H1 (cell line): ENCODE measurements around the gene PTPRG. TPM values are rescaled to one million over a fixed set of nuclear protein-coding genes. Genes with fewer than 3 reads are reported as not detected.
A peak's percentile ranks its signal among the peaks of the same experiment; 100 is the strongest.

ENCODE experiments used
- CTCF ChIA-PET: fragments of 300-600 bp; sonication (Branson Sonifier 250); formaldehyde crosslinking; loops from one replicate; lab custom pipeline; 2021; ENCODE audit not compliant: partially characterized antibody; lab: Charles Lee
- POLR2A ChIA-PET: fragments of 300-600 bp; sonication (Branson Sonifier 250); formaldehyde crosslinking; loops from one replicate; lab custom pipeline; 2021; ENCODE audit warnings: inconsistent platforms; ENCODE audit not compliant: partially characterized antibody; lab: Charles Lee
- DNase-seq, 2 experiments: peaks; one replicate each; pipeline versions ENCODE4 v3.0.0 to v3.0.0-alpha.2; 2010 to 2022; ENCODE audit warnings: low spot score in 2 of 2, low read depth in 1 of 2, mixed read lengths in 1 of 2
- FAIRE-seq: peaks from 2 replicates; lab custom pipeline; 2011; peaks lifted over from hg19 to GRCh38; lab: Jason Lieb, UNC
- H2AFZ ChIP-seq: 2 replicates; pipeline ENCODE4 v1.8.1; 2012; ENCODE audit warnings: low read length, inconsistent platforms
- H2AK5ac ChIP-seq: 2 replicates; pipeline ENCODE4 v1.6.1; 2013; ENCODE audit warnings: low read depth, low read length
- H2BK120ac ChIP-seq: replicated peaks from 2 replicates; pipeline ENCODE3; 2013; ENCODE audit warnings: low read depth, low read length, inconsistent platforms
- H2BK12ac ChIP-seq: 2 replicates; pipeline ENCODE4 v1.6.1; 2013; ENCODE audit warnings: low read depth, low read length
- H2BK15ac ChIP-seq: 2 replicates; pipeline ENCODE4 v1.6.1; 2013; ENCODE audit warnings: low read length
- H2BK20ac ChIP-seq: 2 replicates; pipeline ENCODE4 v1.6.1; 2013; ENCODE audit warnings: low read length
- H2BK5ac ChIP-seq: 2 replicates; pipeline ENCODE4 v1.6.1; 2013; ENCODE audit warnings: low read depth, low read length
- H3K14ac ChIP-seq: 2 replicates; pipeline ENCODE4 v1.6.1; 2013; ENCODE audit warnings: inconsistent platforms; ENCODE audit not compliant: insufficient read length
- H3K18ac ChIP-seq: 2 replicates; pipeline ENCODE4 v1.6.1; 2013; ENCODE audit warnings: low read length; ENCODE audit errors: extremely low read depth
- H3K23ac ChIP-seq: 2 replicates; pipeline ENCODE4 v1.6.1; 2013; ENCODE audit warnings: inconsistent platforms; ENCODE audit not compliant: insufficient read length
- H3K23me2 ChIP-seq: 2 replicates; pipeline ENCODE4 v1.6.1; 2013; ENCODE audit warnings: low read depth, low read length
- H3K27ac ChIP-seq: 2 replicates; pipeline ENCODE4 v1.6.1; 2011; ENCODE audit warnings: low read depth, low read length, inconsistent platforms
- H3K27me3 ChIP-seq, 4 experiments: replicated peaks in 1 of 4; 1 replicate in 1 of 4; 2 replicates in 3 of 4; pipeline versions ENCODE4 v1.6.1 to v1.8.1; 2011 to 2013; ENCODE audit warnings: low read length in 3 of 4, mild to moderate bottlenecking in 3 of 4, inconsistent platforms in 2 of 4, mixed read lengths in 2 of 4, moderate library complexity in 1 of 4; ENCODE audit not compliant: control insufficient read depth in 3 of 4, insufficient read depth in 3 of 4; ENCODE audit errors: extremely low read depth in 1 of 4
- H3K36me3 ChIP-seq, 4 experiments: 2 replicates each; pipeline versions ENCODE4 v1.6.1 to v1.8.1; 2011 to 2013; ENCODE audit warnings: mild to moderate bottlenecking in 4 of 4, low read length in 3 of 4, moderate library complexity in 2 of 4, control low read depth in 1 of 4, inconsistent platforms in 1 of 4; ENCODE audit not compliant: insufficient read depth in 4 of 4, control insufficient read depth in 2 of 4
- H3K4ac ChIP-seq: replicated peaks from 2 replicates; pipeline ENCODE3; 2013; ENCODE audit warnings: low read length, low read depth, mixed read lengths, inconsistent platforms; ENCODE audit not compliant: insufficient read length
- H3K4me1 ChIP-seq, 4 experiments: replicated peaks in 1 of 4; 1 replicate in 1 of 4; 2 replicates in 3 of 4; pipeline versions ENCODE4 v1.6.1 to v1.8.1; 2011 to 2013; ENCODE audit warnings: low read length in 3 of 4, inconsistent platforms in 2 of 4, mixed read lengths in 1 of 4; ENCODE audit not compliant: insufficient read depth in 4 of 4, control insufficient read depth in 3 of 4
- H3K4me2 ChIP-seq, 2 experiments: 2 replicates each; pipeline versions ENCODE4 v1.6.1 to v1.8.1; 2011 to 2013; ENCODE audit warnings: low read depth in 2 of 2, low read length in 2 of 2, control low read depth in 1 of 2, inconsistent platforms in 1 of 2, mild to moderate bottlenecking in 1 of 2; ENCODE audit not compliant: insufficient read depth in 1 of 2
- H3K4me3 ChIP-seq, 4 experiments: fragments of 200-600, 300-600 bp in 1 of 4; sonication (generic), shearing (Covaris generic), sonication (Bioruptor Twin) in 1 of 4; 2 replicates each; pipeline versions ENCODE4 v1.5.1 to v1.8.1; 2011 to 2016; ENCODE audit warnings: low read length in 4 of 4, low read depth in 3 of 4, control low read depth in 2 of 4, inconsistent platforms in 2 of 4, mild to moderate bottlenecking in 2 of 4, mixed read lengths in 1 of 4, moderate library complexity in 1 of 4; ENCODE audit not compliant: insufficient read depth in 2 of 4; ENCODE audit errors: extremely low read depth in 1 of 4
- H3K56ac ChIP-seq: replicated peaks from 2 replicates; pipeline ENCODE3; 2013; ENCODE audit warnings: low read depth, mild to moderate bottlenecking, mixed read lengths, low read length, inconsistent platforms; ENCODE audit not compliant: insufficient read length
- H3K79me1 ChIP-seq: 2 replicates; pipeline ENCODE4 v1.6.1; 2013; ENCODE audit warnings: low read depth, low read length, control low read depth
- H3K79me2 ChIP-seq, 2 experiments: 2 replicates each; pipeline versions ENCODE4 v1.6.1 to v1.8.1; 2012 to 2013; ENCODE audit warnings: low read length in 2 of 2, mild to moderate bottlenecking in 2 of 2, inconsistent platforms in 1 of 2; ENCODE audit not compliant: insufficient read depth in 2 of 2, control insufficient read depth in 1 of 2
- H3K9ac ChIP-seq, 4 experiments: replicated peaks in 1 of 4; 1 replicate in 1 of 4; 2 replicates in 3 of 4; pipeline versions ENCODE4 v1.6.1 to v1.8.1; 2011 to 2013; ENCODE audit warnings: low read depth in 3 of 4, low read length in 3 of 4, control low read depth in 2 of 4, mild to moderate bottlenecking in 2 of 4, moderate library complexity in 2 of 4, inconsistent platforms in 1 of 4; ENCODE audit errors: extremely low read depth in 1 of 4
- H3K9me3 ChIP-seq, 2 experiments: 2 replicates each; pipeline versions ENCODE4 v1.6.1 to v1.8.1; 2012 to 2013; ENCODE audit warnings: mild to moderate bottlenecking in 2 of 2, moderate library complexity in 2 of 2, control low read depth in 1 of 2, inconsistent platforms in 1 of 2, low read depth in 1 of 2, low read length in 1 of 2, mixed read lengths in 1 of 2; ENCODE audit not compliant: insufficient read depth in 2 of 2
- H4K20me1 ChIP-seq, 2 experiments: replicated peaks in 1 of 2; 2 replicates each; pipeline versions ENCODE3 to v1.8.1; 2011 to 2013; ENCODE audit warnings: inconsistent platforms in 2 of 2, low read length in 2 of 2, mild to moderate bottlenecking in 1 of 2; ENCODE audit not compliant: insufficient read depth in 2 of 2, control insufficient read depth in 1 of 2
- H4K5ac ChIP-seq: 2 replicates; pipeline ENCODE4 v1.6.1; 2013; ENCODE audit warnings: low read length, low read depth, mixed read lengths, inconsistent platforms; ENCODE audit not compliant: insufficient read length
- H4K8ac ChIP-seq: 2 replicates; pipeline ENCODE4 v1.8.0; 2013; ENCODE audit warnings: mild to moderate bottlenecking, moderate library complexity, low read length, inconsistent platforms; ENCODE audit not compliant: insufficient read depth; ENCODE audit errors: extremely low read depth
- H4K91ac ChIP-seq: replicated peaks from 2 replicates; pipeline ENCODE3; 2013; ENCODE audit warnings: low read length, mixed read lengths, inconsistent platforms; ENCODE audit not compliant: insufficient read length
- BACH1 ChIP-seq: IDR thresholded peaks from 2 replicates; pipeline ENCODE4 v1.6.1; 2012; ENCODE audit warnings: low read length, improper control_type of control experiment
- BCL11A ChIP-seq, 2 experiments: IDR thresholded peaks; one replicate each; pipeline ENCODE4 v1.6.1; 2011; ENCODE audit warnings: low read depth in 2 of 2, low read length in 2 of 2, mild to moderate bottlenecking in 2 of 2
- CBX8 ChIP-seq: fragments of 300-800, 300-1000 bp; sonication (generic); IDR thresholded peaks from 2 replicates; pipeline ENCODE4 v1.7.1; 2016; ENCODE audit warnings: low read depth, low read length, borderline replicate concordance
- CHD1 ChIP-seq: IDR thresholded peaks from 2 replicates; pipeline ENCODE4 v1.6.1; 2012; ENCODE audit warnings: low read depth, low read length, improper control_type of control experiment
- CREB1 ChIP-seq: IDR thresholded peaks from 2 replicates; pipeline ENCODE4 v1.6.1; 2012; ENCODE audit warnings: inconsistent platforms
- EP300 ChIP-seq, 2 experiments: IDR thresholded peaks; 1 replicate in 1 of 2; 2 replicates in 1 of 2; pipeline ENCODE4 v1.6.1; 2011 to 2012; ENCODE audit warnings: low read depth in 2 of 2, low read length in 2 of 2, mild to moderate bottlenecking in 2 of 2, borderline replicate concordance in 1 of 2, inconsistent platforms in 1 of 2, moderate library complexity in 1 of 2
- JUN ChIP-seq: IDR thresholded peaks from 2 replicates; pipeline ENCODE4 v1.6.1; 2011; ENCODE audit warnings: low read depth, mild to moderate bottlenecking, improper control_type of control experiment, low read length
- JUND ChIP-seq: IDR thresholded peaks from 2 replicates; pipeline ENCODE4 v1.6.1; 2011; ENCODE audit warnings: mild to moderate bottlenecking, improper control_type of control experiment, low read length
- KDM1A ChIP-seq: fragments of 200-600, 300-600 bp; sonication (generic); IDR thresholded peaks from 2 replicates; pipeline ENCODE4 v1.7.1; 2016; ENCODE audit warnings: mild to moderate bottlenecking, low read length, borderline replicate concordance
- RFX5 ChIP-seq: IDR thresholded peaks from 2 replicates; pipeline ENCODE4 v1.6.1; 2011; ENCODE audit warnings: low read depth, low read length, improper control_type of control experiment, borderline replicate concordance
- SIN3A ChIP-seq, 2 experiments: IDR thresholded peaks in 1 of 2; conservative IDR thresholded peaks in 1 of 2; 2 replicates each; pipeline ENCODE4 v1.6.1; 2011 to 2012; ENCODE audit warnings: low read length in 2 of 2, improper control_type of control experiment in 1 of 2, low read depth in 1 of 2, mild to moderate bottlenecking in 1 of 2
- SIRT6 ChIP-seq: IDR thresholded peaks from one replicate; pipeline ENCODE4 v1.7.1; 2012; ENCODE audit warnings: low read length, inconsistent platforms
- SP1 ChIP-seq: IDR thresholded peaks from 2 replicates; pipeline ENCODE4 v1.6.1; 2011; ENCODE audit warnings: low read depth, low read length
- SP2 ChIP-seq: IDR thresholded peaks from 2 replicates; pipeline ENCODE4 v1.6.1; 2012; ENCODE audit warnings: mild to moderate bottlenecking, low read length, inconsistent platforms
- WGBS, 2 experiments: shearing (Covaris generic) in 1 of 2; methylation state at CpG; one replicate each; pipeline versions ENCODE4 v1.1.6 to v1.1.7; 2013 to 2015; ENCODE audit warnings: low lambda C conversion rate in 2 of 2, mixed read lengths in 2 of 2, inconsistent platforms in 1 of 2, low coverage in 1 of 2, missing lambda C conversion rate in 1 of 2; ENCODE audit not compliant: insufficient replicate concordance in 2 of 2, insufficient coverage in 1 of 2, insufficient read length in 1 of 2; ENCODE audit errors: extremely low coverage in 1 of 2, missing lambda C conversion rate in 1 of 2; 5-methylcytosine and 5-hydroxymethylcytosine counted together
- polyA plus RNA-seq, 7 experiments: library from polyadenylated mRNA; depleted of rRNA in 3 of 7; stranded (reverse) in 5 of 7; unstranded in 2 of 7; fragments of >200 nt in 5 of 7; fragments of 200-250 nt in 2 of 7; gene quantifications; 1 replicate in 5 of 7; 2 replicates in 1 of 7; 4 replicates in 1 of 7; pipeline versions ENCODE4 v1.2.1 to v1.2.3, GENCODE V29; 2011 to 2013; ENCODE audit warnings: missing spikeins in 2 of 7, mixed read lengths in 2 of 7
- total RNA-seq: library from RNA; stranded (reverse); fragmentation: NEBNext Ultra II Directional; extraction: Animal tissue kit (Norgen Biotek cat#: 25700); gene quantifications from 2 replicates; pipeline ENCODE4 v1.2.1, GENCODE V29; 2021

PTPRG gene
- total and polyA plus RNA-seq, 2 of the 8 experiments (the other 6 are each of a cell fraction or from before 2014, with no cell fraction given), result 23.3 to 96.2 TPM

GRCh38 chr3:61866153-61866542, 304.8 kb downstream of the PTPRG start:
- Histone ChIP-seq H3K4me1 (peaks cover 0 to 27% (median 16%) of the 10 kb centered on the region in 4 experiments; a peak in 6 of 7 replicates), H3K56ac (no peak overlapping the region), H3K9ac (no peak overlapping the region), H3K23me2 (no peaks in the 10 kb centered on the region), H3K9me3 (no peaks in the 10 kb centered on the region), H3K27me3 (no peaks in the 10 kb centered on the region), H4K5ac (no peak overlapping the region), H2AK5ac (no peak overlapping the region), H3K18ac (no peak overlapping the region), H3K4me2 (no peak overlapping the region), H3K36me3 (no peaks in the 10 kb centered on the region), H2BK15ac (no peak overlapping the region), H2BK120ac (no peak overlapping the region), H3K27ac (no peak overlapping the region), H4K8ac (no peak overlapping the region), H3K4me3 (no peak overlapping the region), H4K20me1 (peaks cover 3 to 12% of the 10 kb centered on the region in 2 experiments), H3K23ac (no peak overlapping the region), H2BK12ac (no peak overlapping the region), H3K4ac (no peak overlapping the region), H2BK20ac (no peak overlapping the region), H3K14ac (no peak overlapping the region), H3K79me1 (peaks cover 6% of the 10 kb centered on the region; the same call in 1 of the 2 replicates), H4K91ac (no peak overlapping the region), H2AFZ (no peak overlapping the region), H2BK5ac (peak overlapping the region; percentile 45; the same call in 1 of the 2 replicates), H3K79me2 (peaks cover 0 to 88% of the 10 kb centered on the region in 2 experiments; a peak in 3 of 4 replicates)
- ChIA-PET POLR2A (interaction anchor here (0.6 kb wide), 1 partner anchor 100 kb away, joined by 3 read pairs; no protein-coding TSS in a partner anchor), CTCF (interaction anchor here (0.6 to 2.1 kb wide), 3 partner anchors 8 to 1296 kb away, joined by 3 to 9 read pairs (median 3); no protein-coding TSS in a partner anchor)
- no peak for FAIRE-seq
- TF ChIP-seq CREB1 (no peak), SP2 (no peak), SIRT6 (no peak), EP300 (IDR thresholded peaks at IDR 0.05; ENCODE audit: borderline replicate concordance in 1 of 2, low read depth in 2 of 2, low read length in 2 of 2) (no peak), KDM1A (no peak), JUND (no peak), JUN (no peak), CBX8 (no peak), SP1 (no peak), BACH1 (no peak), BCL11A (IDR thresholded peaks at IDR 0.05; ENCODE audit: low read depth in 2 of 2, low read length in 2 of 2) (no peak), RFX5 (no peak), SIN3A (conservative IDR thresholded peaks at IDR 0.05 in 1 of 2, IDR thresholded peaks at IDR 0.05 in 1 of 2; ENCODE audit: low read depth in 1 of 2, low read length in 2 of 2) (no peak), CHD1 (no peak)
- DNase-seq, result no peak
- 89% methylated on average over 2 of the region's 2 CpGs; no CpG with 5 or more reads in 1 of the 2 experiments for WGBS, 2 experiments
